GM19455 (cell line): ENCODE results near the gene USP6.
"Not testable (repeated sequence)": the region's sequence is repeated elsewhere in the genome, so short reads cannot be mapped to it uniquely, and the experiment has no call there.

Experiments
- ATAC-seq: cut with Tn5 transposase; IDR thresholded peaks from one replicate; pipeline ENCODE4 v1.9.1; 2021; ENCODE audit not compliant: unreplicated experiment

USP6 gene

GRCh38 chr17:5134571-5134970 lies 18.7 kb downstream of the USP6 start:
- not testable (repeated sequence) for ATAC-seq

GRCh38 chr17:5135131-5135712 lies 19.4 kb downstream of the USP6 start:
- ATAC-seq: not testable (repeated sequence)

- ATAC-seq: no peak
These were observed 20.1 kb downstream of the USP6 start for GRCh38 chr17:5135726-5136579.

GRCh38 chr17:5136580-5137412 lies 21.0 kb downstream of the USP6 start:
- ATAC-seq: not testable (repeated sequence)

- ATAC-seq: not testable (repeated sequence)
These were observed 21.8 kb downstream of the USP6 start for GRCh38 chr17:5137511-5138197.

GRCh38 chr17:5138198-5138544 lies 22.3 kb downstream of the USP6 start:
- ATAC-seq: not testable (repeated sequence)

GRCh38 chr17:5138616-5139457 lies 23.0 kb downstream of the USP6 start:
- ATAC-seq: no peak

- no peak for ATAC-seq
These were observed 23.6 kb downstream of the USP6 start for GRCh38 chr17:5139458-5139732.

- not testable (repeated sequence) for ATAC-seq
These were observed 27.0 kb downstream of the USP6 start for GRCh38 chr17:5142877-5143276.

GRCh38 chr17:5146122-5146521 lies 30.3 kb downstream of the USP6 start:
- not testable (repeated sequence) for ATAC-seq

GRCh38 chr17:5160702-5161101 lies 44.9 kb downstream of the USP6 start:
- ATAC-seq: not testable (repeated sequence)

- ATAC-seq: not testable (repeated sequence)
These were observed 46.0 kb downstream of the USP6 start for GRCh38 chr17:5161793-5162192.

- ATAC-seq: no peak
These were observed 48.6 kb downstream of the USP6 start for GRCh38 chr17:5164436-5164835.

GRCh38 chr17:5165791-5166564 lies 50.1 kb downstream of the USP6 start:
- ATAC-seq: not testable (repeated sequence)

- ATAC-seq: not testable (repeated sequence)
These were observed 59.2 kb downstream of the USP6 start for GRCh38 chr17:5175027-5175426.

GRCh38 chr17:5179003-5179402 lies 63.2 kb downstream of the USP6 start:
- no peak for ATAC-seq

- no peak for ATAC-seq
These were observed 65.9 kb downstream of the USP6 start for GRCh38 chr17:5181509-5182305.

- ATAC-seq: no peak
These were observed 67.0 kb downstream of the USP6 start for GRCh38 chr17:5182597-5183409.
